SK-N-SH (cell line): Measurements from ENCODE around the gene SH2D5. TPM values are rescaled to one million over a fixed set of nuclear protein-coding genes. Genes with fewer than 3 reads are reported as not detected.
A peak's percentile ranks its signal among the peaks of the same experiment; 100 is the strongest.

Experiments used
- CTCF ChIA-PET: fragments of 300-600, 350-600 bp; formaldehyde crosslinking; extraction: SDS; loops from one replicate; lab custom pipeline; 2021; lab: Yijun Ruan, JAX
- POLR2A ChIA-PET: fragments of 350-600 bp; sonication (Branson Sonifier 250); formaldehyde crosslinking; extraction: SDS; loops from one replicate; lab custom pipeline; 2020; ENCODE audit warnings: antibody characterized with exemption, inconsistent platforms; lab: Yijun Ruan, JAX
- DNase-seq: peaks from one replicate; pipeline ENCODE4 v3.0.0; 2012
- H2AFZ ChIP-seq: fragments of 200-600 bp; sonication (generic); 2 replicates; pipeline ENCODE4 v1.8.1; 2016; ENCODE audit warnings: antibody characterized with exemption, mild to moderate bottlenecking, low read depth
- H3F3A ChIP-seq: fragments of 200-600 bp; sonication (generic); replicated peaks from 2 replicates; pipeline ENCODE3; 2016; ENCODE audit warnings: antibody characterized with exemption, mild to moderate bottlenecking; ENCODE audit not compliant: insufficient read depth
- H3K27ac ChIP-seq, 2 experiments: fragments of 200-500 bp in 1 of 2; fragments of 200-600 bp in 1 of 2; sonication (Bioruptor generic) in 1 of 2; sonication (generic), shearing (Covaris generic) in 1 of 2; 2 replicates each; pipeline versions ENCODE4 v1.5.1 to v1.6.1; 2014 to 2016; ENCODE audit warnings: low read depth in 2 of 2, inconsistent platforms in 1 of 2, low read length in 1 of 2, mild to moderate bottlenecking in 1 of 2, mixed read lengths in 1 of 2
- H3K27me3 ChIP-seq: fragments of 200-600 bp; sonication (generic), shearing (Covaris generic); 2 replicates; pipeline ENCODE4 v1.6.1; 2016; ENCODE audit warnings: mixed run types; ENCODE audit not compliant: insufficient read depth
- H3K36me3 ChIP-seq, 2 experiments: fragments of 200-500 bp in 1 of 2; fragments of 200-600 bp in 1 of 2; sonication (Bioruptor generic) in 1 of 2; sonication (generic) in 1 of 2; replicated peaks in 1 of 2; 2 replicates each; pipeline versions ENCODE3 to v1.5.1; 2014 to 2016; ENCODE audit warnings: low read length in 1 of 2, mild to moderate bottlenecking in 1 of 2; ENCODE audit not compliant: insufficient read depth in 2 of 2, control insufficient read depth in 1 of 2
- H3K4me1 ChIP-seq, 2 experiments: fragments of 200-500 bp in 1 of 2; fragments of 200-600 bp in 1 of 2; sonication (Bioruptor generic) in 1 of 2; sonication (generic), shearing (Covaris generic) in 1 of 2; 2 replicates each; pipeline versions ENCODE4 v1.5.1 to v1.6.1; 2014 to 2016; ENCODE audit warnings: low read depth in 1 of 2, low read length in 1 of 2, mixed run types in 1 of 2; ENCODE audit not compliant: insufficient read depth in 2 of 2, control insufficient read depth in 1 of 2
- H3K4me2 ChIP-seq: fragments of 200-600 bp; sonication (generic), shearing (Covaris generic); 2 replicates; pipeline ENCODE4 v1.6.1; 2017; ENCODE audit warnings: mixed run types
- H3K4me3 ChIP-seq, 2 experiments: fragments of 200-500 bp in 1 of 2; fragments of 200-600 bp in 1 of 2; sonication (Bioruptor generic) in 1 of 2; sonication (generic), shearing (Covaris generic) in 1 of 2; 2 replicates each; pipeline versions ENCODE4 v1.5.1 to v1.8.1; 2014 to 2016; ENCODE audit warnings: low read depth in 2 of 2, inconsistent platforms in 1 of 2, low read length in 1 of 2, mild to moderate bottlenecking in 1 of 2, mixed read lengths in 1 of 2, moderate library complexity in 1 of 2
- H3K79me2 ChIP-seq: fragments of 200-600 bp; sonication (generic); 2 replicates; pipeline ENCODE4 v1.8.1; 2017; ENCODE audit warnings: mild to moderate bottlenecking; ENCODE audit not compliant: insufficient read depth
- H3K9ac ChIP-seq: fragments of 200-600 bp; sonication (generic); 2 replicates; pipeline ENCODE4 v1.6.1; 2017; ENCODE audit warnings: mixed run types
- H3K9me2 ChIP-seq: fragments of 200-600 bp; sonication (generic); 2 replicates; pipeline ENCODE4 v1.6.1; 2017; ENCODE audit warnings: mixed run types
- H3K9me3 ChIP-seq: fragments of 200-600 bp; sonication (generic); 2 replicates; pipeline ENCODE4 v1.6.1; 2017; ENCODE audit warnings: mixed run types, mild to moderate bottlenecking, moderate library complexity
- H4K20me1 ChIP-seq: fragments of 200-600 bp; sonication (generic); 2 replicates; pipeline ENCODE4 v1.6.1; 2017; ENCODE audit warnings: mild to moderate bottlenecking, mixed run types; ENCODE audit not compliant: insufficient read depth
- EP300 ChIP-seq, 2 experiments: IDR thresholded peaks; 2 replicates each; pipeline versions ENCODE4 v1.4.0 to v1.6.1; 2012; ENCODE audit warnings: borderline replicate concordance in 1 of 2, low read depth in 1 of 2, low read length in 1 of 2
- EZH2phosphoT487 ChIP-seq: fragments of 200-600 bp; sonication (generic); IDR thresholded peaks from 2 replicates; pipeline ENCODE4 v1.6.1; 2017; ENCODE audit warnings: low read depth, mixed run types, mild to moderate bottlenecking, antibody characterized with exemption, moderate library complexity, borderline replicate concordance
- FOSL2 ChIP-seq: IDR thresholded peaks from 2 replicates; pipeline ENCODE4 v1.4.0; 2012; ENCODE audit warnings: low read depth, mild to moderate bottlenecking, moderate library complexity, borderline replicate concordance
- NRF1 ChIP-seq: IDR thresholded peaks from 2 replicates; pipeline ENCODE4 v1.6.1; 2012; ENCODE audit warnings: low read depth, mild to moderate bottlenecking, low read length
- RFX5 ChIP-seq: IDR thresholded peaks from 2 replicates; pipeline ENCODE4 v1.6.1; 2012; ENCODE audit warnings: mild to moderate bottlenecking, improper control_type of control experiment, low read length
- SIN3A ChIP-seq: IDR thresholded peaks from 2 replicates; pipeline ENCODE4 v1.6.1; 2012; ENCODE audit warnings: low read depth, mild to moderate bottlenecking, low read length, moderate library complexity, borderline replicate concordance
- SMC3 ChIP-seq: IDR thresholded peaks from 2 replicates; pipeline ENCODE4 v1.6.1; 2012; ENCODE audit warnings: low read depth, low read length, improper control_type of control experiment
- TCF12 ChIP-seq: IDR thresholded peaks from 2 replicates; pipeline ENCODE4 v1.4.0; 2012
- WGBS: methylation state at CpG from one replicate; pipeline ENCODE4 v1.1.6; 2017; ENCODE audit warnings: low lambda C conversion rate; 5-methylcytosine and 5-hydroxymethylcytosine counted together
- polyA plus RNA-seq, 3 experiments: library from polyadenylated mRNA; depleted of rRNA; stranded (reverse); fragments of >200 nt; gene quantifications; 2 replicates each; pipeline ENCODE4 v1.2.3, GENCODE V29; 2012
- TF ChIP-seq, protein P1 (sequence below): IDR thresholded peaks from 2 replicates; pipeline ENCODE4 v1.4.0; 2012; ENCODE audit warnings: low read depth
- TF ChIP-seq, protein P2 (sequence below): fragments of 150-350 bp; IDR thresholded peaks from 2 replicates; pipeline ENCODE4 v1.6.1; 2016; ENCODE audit warnings: mild to moderate bottlenecking, low read depth, low read length
- TF ChIP-seq, protein P3 (sequence below): IDR thresholded peaks from 2 replicates; pipeline ENCODE4 v1.4.0; 2012; ENCODE audit warnings: low read depth, borderline replicate concordance
- TF ChIP-seq, protein P4 (sequence below): fragments of 150-350 bp; IDR thresholded peaks from 2 replicates; pipeline ENCODE4 v1.6.1; 2017; ENCODE audit warnings: antibody characterized with exemption, low read length, low read depth, borderline replicate concordance
- TF ChIP-seq, protein P5 (sequence below): IDR thresholded peaks from 2 replicates; pipeline ENCODE4 v1.6.1; 2012; ENCODE audit warnings: mild to moderate bottlenecking, low read depth, low read length, moderate library complexity

Gene SH2D5
- polyA plus RNA-seq, 1 of the 3 experiments (the other 2 are of a cell fraction): 6.1 TPM

DNA sequence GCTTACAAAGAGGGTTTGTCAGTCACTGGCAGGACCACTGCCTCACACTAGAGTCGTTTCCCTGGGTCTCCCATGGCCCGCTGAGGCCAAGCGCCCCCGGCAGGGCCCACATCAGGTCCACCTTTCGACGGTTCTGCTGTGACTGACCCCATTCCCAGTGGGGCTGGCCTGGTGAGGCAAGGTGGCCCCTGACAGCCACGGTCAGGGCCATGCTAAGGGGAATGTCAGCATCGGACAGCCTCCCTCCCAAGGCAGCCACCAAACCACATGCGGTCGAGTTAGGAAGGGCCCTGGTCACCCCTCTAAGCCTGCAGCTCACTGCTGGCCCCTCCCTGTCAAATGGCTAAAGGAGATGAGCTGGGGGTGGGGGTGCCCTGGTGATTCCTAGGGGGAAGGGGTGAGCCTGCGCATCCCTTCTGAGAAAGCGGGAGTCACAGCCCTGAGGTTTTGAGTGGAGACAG lies 11.8 kb downstream of the SH2D5 start:
- H3K9me3 ChIP-seq: no peaks in the 10 kb centered on the region
- TF ChIP-seq SIN3A: no peak
- TF ChIP-seq SMC3: no peak
- no peak for TF ChIP-seq NRF1
- TF ChIP-seq FOSL2: no peak
- TF ChIP-seq, protein P1, sequence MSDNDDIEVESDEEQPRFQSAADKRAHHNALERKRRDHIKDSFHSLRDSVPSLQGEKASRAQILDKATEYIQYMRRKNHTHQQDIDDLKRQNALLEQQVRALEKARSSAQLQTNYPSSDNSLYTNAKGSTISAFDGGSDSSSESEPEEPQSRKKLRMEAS: no peak
- no peak for TF ChIP-seq RFX5
- TF ChIP-seq, protein P2, sequence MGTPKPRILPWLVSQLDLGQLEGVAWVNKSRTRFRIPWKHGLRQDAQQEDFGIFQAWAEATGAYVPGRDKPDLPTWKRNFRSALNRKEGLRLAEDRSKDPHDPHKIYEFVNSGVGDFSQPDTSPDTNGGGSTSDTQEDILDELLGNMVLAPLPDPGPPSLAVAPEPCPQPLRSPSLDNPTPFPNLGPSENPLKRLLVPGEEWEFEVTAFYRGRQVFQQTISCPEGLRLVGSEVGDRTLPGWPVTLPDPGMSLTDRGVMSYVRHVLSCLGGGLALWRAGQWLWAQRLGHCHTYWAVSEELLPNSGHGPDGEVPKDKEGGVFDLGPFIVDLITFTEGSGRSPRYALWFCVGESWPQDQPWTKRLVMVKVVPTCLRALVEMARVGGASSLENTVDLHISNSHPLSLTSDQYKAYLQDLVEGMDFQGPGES: no peak
- TF ChIP-seq EZH2phosphoT487: no peak
- TF ChIP-seq EP300 (IDR thresholded peaks at IDR 0.05; ENCODE audit: borderline replicate concordance in 1 of 2, low read depth in 1 of 2, low read length in 1 of 2): no peak
- TF ChIP-seq, protein P3, sequence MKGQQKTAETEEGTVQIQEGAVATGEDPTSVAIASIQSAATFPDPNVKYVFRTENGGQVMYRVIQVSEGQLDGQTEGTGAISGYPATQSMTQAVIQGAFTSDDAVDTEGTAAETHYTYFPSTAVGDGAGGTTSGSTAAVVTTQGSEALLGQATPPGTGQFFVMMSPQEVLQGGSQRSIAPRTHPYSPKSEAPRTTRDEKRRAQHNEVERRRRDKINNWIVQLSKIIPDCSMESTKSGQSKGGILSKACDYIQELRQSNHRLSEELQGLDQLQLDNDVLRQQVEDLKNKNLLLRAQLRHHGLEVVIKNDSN: no peak

DNA sequence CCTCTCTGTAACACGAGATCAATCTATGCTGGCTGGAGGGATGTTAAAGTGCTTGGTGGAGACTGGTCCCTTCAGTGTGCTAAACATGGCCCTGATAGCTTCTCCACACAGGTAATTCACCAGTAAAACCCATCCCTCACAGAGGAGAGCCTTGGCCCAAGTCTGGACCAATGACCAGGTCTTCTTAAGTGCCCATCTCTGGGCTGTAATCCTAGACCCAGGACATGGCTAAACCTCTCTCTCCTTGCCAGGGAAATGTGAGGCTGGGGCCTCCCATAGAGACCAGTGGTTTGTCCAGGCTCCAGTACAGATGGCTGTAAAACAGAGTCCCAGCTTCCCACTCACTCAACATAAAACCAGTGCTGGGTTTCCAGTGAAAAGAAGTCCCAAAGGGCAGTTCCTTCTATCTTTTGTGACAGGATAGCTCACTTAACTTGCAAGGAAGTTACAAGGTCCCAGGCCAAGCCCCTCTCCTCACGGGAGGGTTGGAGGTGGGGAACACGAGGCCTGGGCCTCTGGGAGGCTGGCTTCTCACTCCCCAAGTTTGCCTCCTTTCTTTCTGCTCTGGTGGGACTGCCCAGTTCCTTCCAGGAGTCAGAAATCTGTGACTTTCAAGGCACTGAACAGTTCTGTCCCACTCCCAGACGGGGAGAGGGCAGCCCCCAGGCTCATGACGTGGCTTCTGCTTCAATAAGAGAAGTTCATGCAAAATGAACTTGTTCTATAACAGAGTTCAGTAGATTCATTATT lies 12.5 kb downstream of the SH2D5 start:
- H3K27me3 ChIP-seq: no peaks in the 10 kb centered on the region
- no peak overlapping the region for H3K9ac ChIP-seq
- H3K4me3 ChIP-seq: no peak overlapping the region
- H3K4me2 ChIP-seq: no peak overlapping the region
- ChIA-PET CTCF (interaction anchor here (0.7 to 1.5 kb wide), 2 partner anchors 23 to 49 kb away, joined by 3 to 5 read pairs; no protein-coding TSS in a partner anchor), POLR2A (no interaction called here)
- H3K9me2 ChIP-seq: no peaks in the 10 kb centered on the region
- no peak overlapping the region for H2AFZ ChIP-seq
- no peaks in the 10 kb centered on the region for H3K79me2 ChIP-seq
- TF ChIP-seq TCF12 (no peak), EP300 (IDR thresholded peaks at IDR 0.05; ENCODE audit: borderline replicate concordance in 1 of 2, low read depth in 1 of 2, low read length in 1 of 2) (no peak), EZH2phosphoT487 (no peak)
- TF ChIP-seq, protein P2: no peak
- TF ChIP-seq, protein P4, sequence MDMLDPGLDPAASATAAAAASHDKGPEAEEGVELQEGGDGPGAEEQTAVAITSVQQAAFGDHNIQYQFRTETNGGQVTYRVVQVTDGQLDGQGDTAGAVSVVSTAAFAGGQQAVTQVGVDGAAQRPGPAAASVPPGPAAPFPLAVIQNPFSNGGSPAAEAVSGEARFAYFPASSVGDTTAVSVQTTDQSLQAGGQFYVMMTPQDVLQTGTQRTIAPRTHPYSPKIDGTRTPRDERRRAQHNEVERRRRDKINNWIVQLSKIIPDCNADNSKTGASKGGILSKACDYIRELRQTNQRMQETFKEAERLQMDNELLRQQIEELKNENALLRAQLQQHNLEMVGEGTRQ: no peak
- TF ChIP-seq, protein P5, sequence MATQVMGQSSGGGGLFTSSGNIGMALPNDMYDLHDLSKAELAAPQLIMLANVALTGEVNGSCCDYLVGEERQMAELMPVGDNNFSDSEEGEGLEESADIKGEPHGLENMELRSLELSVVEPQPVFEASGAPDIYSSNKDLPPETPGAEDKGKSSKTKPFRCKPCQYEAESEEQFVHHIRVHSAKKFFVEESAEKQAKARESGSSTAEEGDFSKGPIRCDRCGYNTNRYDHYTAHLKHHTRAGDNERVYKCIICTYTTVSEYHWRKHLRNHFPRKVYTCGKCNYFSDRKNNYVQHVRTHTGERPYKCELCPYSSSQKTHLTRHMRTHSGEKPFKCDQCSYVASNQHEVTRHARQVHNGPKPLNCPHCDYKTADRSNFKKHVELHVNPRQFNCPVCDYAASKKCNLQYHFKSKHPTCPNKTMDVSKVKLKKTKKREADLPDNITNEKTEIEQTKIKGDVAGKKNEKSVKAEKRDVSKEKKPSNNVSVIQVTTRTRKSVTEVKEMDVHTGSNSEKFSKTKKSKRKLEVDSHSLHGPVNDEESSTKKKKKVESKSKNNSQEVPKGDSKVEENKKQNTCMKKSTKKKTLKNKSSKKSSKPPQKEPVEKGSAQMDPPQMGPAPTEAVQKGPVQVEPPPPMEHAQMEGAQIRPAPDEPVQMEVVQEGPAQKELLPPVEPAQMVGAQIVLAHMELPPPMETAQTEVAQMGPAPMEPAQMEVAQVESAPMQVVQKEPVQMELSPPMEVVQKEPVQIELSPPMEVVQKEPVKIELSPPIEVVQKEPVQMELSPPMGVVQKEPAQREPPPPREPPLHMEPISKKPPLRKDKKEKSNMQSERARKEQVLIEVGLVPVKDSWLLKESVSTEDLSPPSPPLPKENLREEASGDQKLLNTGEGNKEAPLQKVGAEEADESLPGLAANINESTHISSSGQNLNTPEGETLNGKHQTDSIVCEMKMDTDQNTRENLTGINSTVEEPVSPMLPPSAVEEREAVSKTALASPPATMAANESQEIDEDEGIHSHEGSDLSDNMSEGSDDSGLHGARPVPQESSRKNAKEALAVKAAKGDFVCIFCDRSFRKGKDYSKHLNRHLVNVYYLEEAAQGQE: no peak
- WGBS: 88% methylated on average over 5 of the region's 5 CpGs
- H3K9me3 ChIP-seq: no peaks in the 10 kb centered on the region
- no peaks in the 10 kb centered on the region for H3F3A ChIP-seq
- no peaks in the 10 kb centered on the region for H4K20me1 ChIP-seq
- no peaks in the 10 kb centered on the region for H3K36me3 ChIP-seq
- peaks cover 0 to 2% of the 10 kb centered on the region in 2 experiments; a peak in 1 of 4 replicates for H3K4me1 ChIP-seq
- no peak overlapping the region for H3K27ac ChIP-seq
- DNase-seq: peak; percentile 11

More for the DNA sequence above, 11.8 kb downstream of the SH2D5 start:
- no peaks in the 10 kb centered on the region for H3K79me2 ChIP-seq
- H3K27me3 ChIP-seq: no peaks in the 10 kb centered on the region
- no peaks in the 10 kb centered on the region for H3F3A ChIP-seq
- 100% methylated on average over 6 of the region's 12 CpGs for WGBS
- no peak overlapping the region for H3K4me3 ChIP-seq
- ChIA-PET CTCF (interaction anchor here (0.7 to 1.9 kb wide), 2 partner anchors 24 to 475 kb away, joined by 4 to 5 read pairs; no protein-coding TSS in a partner anchor), POLR2A (no interaction called here)
- H3K4me1 ChIP-seq: peaks cover 0 to 2% of the 10 kb centered on the region in 2 experiments; a peak in 1 of 4 replicates
- DNase-seq: peak; percentile 17
- no peaks in the 10 kb centered on the region for H3K36me3 ChIP-seq
- H4K20me1 ChIP-seq: no peaks in the 10 kb centered on the region
- H3K9ac ChIP-seq: no peak overlapping the region
- H3K9me2 ChIP-seq: no peaks in the 10 kb centered on the region
- no peak overlapping the region for H2AFZ ChIP-seq
- no peak overlapping the region for H3K27ac ChIP-seq
- H3K4me2 ChIP-seq: no peak overlapping the region
